ENCODE measurements around the gene TCTN3. TPM values are rescaled to one million over a fixed set of nuclear protein-coding genes. Genes with fewer than 3 reads are reported as not detected.

TCTN3 gene
- total RNA-seq, 1 experiment from 2014 or later, result 41.7 TPM

DNA sequence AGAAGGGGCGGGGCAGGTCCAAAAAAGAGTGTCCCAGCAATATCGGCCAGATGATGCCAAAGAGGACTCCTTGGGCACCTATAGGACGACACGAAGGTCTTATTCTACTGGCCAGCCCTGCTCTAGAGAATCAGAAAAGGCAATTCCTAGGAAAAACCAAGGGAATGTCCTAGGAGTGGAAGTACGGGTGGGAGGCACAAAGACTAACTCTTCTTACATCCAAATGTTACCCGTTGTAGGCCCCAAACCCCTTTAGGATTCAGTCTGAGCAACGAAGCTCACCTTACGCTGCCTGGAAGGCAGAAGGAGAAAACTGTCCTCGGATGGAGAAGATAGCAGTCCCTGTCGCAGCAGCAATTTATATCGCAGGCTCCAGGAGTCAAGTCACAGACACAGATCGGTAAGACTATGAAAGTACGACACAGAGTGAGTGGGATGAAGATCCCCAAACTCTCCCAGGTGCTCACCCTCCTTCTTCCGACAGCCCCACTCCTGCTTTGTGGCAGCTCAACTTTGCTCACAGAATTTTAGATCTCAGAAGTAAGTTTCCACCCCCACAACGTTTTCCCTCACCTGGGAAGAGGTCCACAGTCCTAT lies 558 bp downstream of the TCTN3 start:
- Histone ChIP-seq H3K4me1 (ENCODE audit: control insufficient read depth in 1 of 2, insufficient read depth in 2 of 2, low read length in 2 of 2) (peaks cover 5 to 12% of the 10 kb centered on the region in 2 experiments; a peak in 2 of 4 replicates), H3K4me2 (ENCODE audit: low read length) (peak overlapping the region; percentile 80), H3K4me3 (replicated peaks in 1 of 2; ENCODE audit: low read depth in 1 of 2, low read length in 2 of 2) (peak overlapping the region; percentile 89 to 94), H3K9me3 (ENCODE audit: control insufficient read depth in 1 of 2, insufficient read depth in 1 of 2, low read depth in 1 of 2, low read length in 2 of 2) (no peaks in the 10 kb centered on the region), H3K36me3 (ENCODE audit: control insufficient read depth in 1 of 2, insufficient read depth in 2 of 2, low read length in 2 of 2) (peaks cover 23 to 28% of the 10 kb centered on the region in 2 experiments; a peak in 3 of 4 replicates), H3K27me3 (ENCODE audit: insufficient read depth, low read length) (no peaks in the 10 kb centered on the region), H3K79me2 (ENCODE audit: insufficient read depth, low read length) (peaks cover 46% of the 10 kb centered on the region), H3K9ac (ENCODE audit: low read length) (peak overlapping the region; percentile 93), H4K20me1 (ENCODE audit: insufficient read depth) (no peaks in the 10 kb centered on the region), H3K9me2 (ENCODE audit: insufficient read depth) (no peaks in the 10 kb centered on the region), H2AFZ (ENCODE audit: low read depth, low read length, poor library complexity, severe bottlenecking) (no peak overlapping the region), H3K27ac (ENCODE audit: low read depth, low read length) (peak overlapping the region; percentile 64)
- DNase-seq (ENCODE audit: low read depth, low spot score) (no peak), ATAC-seq (peak; percentile 7)
- intact Hi-C loops (cut with micrococcal nuclease), result no loop called here
- TF ChIP-seq POLR2AphosphoS5 (IDR thresholded peaks at IDR 0.05; ENCODE audit: low read depth, low read length) (no peak), ZFX (IDR thresholded peaks at IDR 0.05) (no peak), RAD21 (IDR thresholded peaks at IDR 0.05; ENCODE audit: low read depth) (no peak), SRF (IDR thresholded peaks at IDR 0.05; ENCODE audit: low read depth) (no peak), EZH2phosphoT487 (IDR thresholded peaks at IDR 0.05; ENCODE audit: borderline replicate concordance) (no peak), EZH2 (IDR thresholded peaks at IDR 0.05) (no peak), POLR2A (IDR thresholded peaks at IDR 0.05; ENCODE audit: borderline replicate concordance, extremely low read depth, insufficient read depth, insufficient read length) (no peak), YY1 (IDR thresholded peaks at IDR 0.05; ENCODE audit: extremely low read depth, insufficient replicate concordance, low read depth, low read length) (no peak)
- TF ChIP-seq, protein P1, sequence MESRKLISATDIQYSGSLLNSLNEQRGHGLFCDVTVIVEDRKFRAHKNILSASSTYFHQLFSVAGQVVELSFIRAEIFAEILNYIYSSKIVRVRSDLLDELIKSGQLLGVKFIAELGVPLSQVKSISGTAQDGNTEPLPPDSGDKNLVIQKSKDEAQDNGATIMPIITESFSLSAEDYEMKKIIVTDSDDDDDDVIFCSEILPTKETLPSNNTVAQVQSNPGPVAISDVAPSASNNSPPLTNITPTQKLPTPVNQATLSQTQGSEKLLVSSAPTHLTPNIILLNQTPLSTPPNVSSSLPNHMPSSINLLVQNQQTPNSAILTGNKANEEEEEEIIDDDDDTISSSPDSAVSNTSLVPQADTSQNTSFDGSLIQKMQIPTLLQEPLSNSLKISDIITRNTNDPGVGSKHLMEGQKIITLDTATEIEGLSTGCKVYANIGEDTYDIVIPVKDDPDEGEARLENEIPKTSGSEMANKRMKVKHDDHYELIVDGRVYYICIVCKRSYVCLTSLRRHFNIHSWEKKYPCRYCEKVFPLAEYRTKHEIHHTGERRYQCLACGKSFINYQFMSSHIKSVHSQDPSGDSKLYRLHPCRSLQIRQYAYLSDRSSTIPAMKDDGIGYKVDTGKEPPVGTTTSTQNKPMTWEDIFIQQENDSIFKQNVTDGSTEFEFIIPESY (IDR thresholded peaks at IDR 0.05; ENCODE audit: extremely low read depth, insufficient replicate concordance, low read length), result no peak
- TF ChIP-seq, protein P2, sequence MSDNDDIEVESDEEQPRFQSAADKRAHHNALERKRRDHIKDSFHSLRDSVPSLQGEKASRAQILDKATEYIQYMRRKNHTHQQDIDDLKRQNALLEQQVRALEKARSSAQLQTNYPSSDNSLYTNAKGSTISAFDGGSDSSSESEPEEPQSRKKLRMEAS (IDR thresholded peaks at IDR 0.05), result no peak
- POLR2A ChIA-PET, result interaction anchor here (0.6 to 2.1 kb wide), 6 partner anchors 9 to 215 kb away, joined by 3 to 7 read pairs (median 4); partner anchors contain the start of gene CC2D2B
- RAD21 ChIA-PET (ENCODE audit: low non-redundant PET in 1 of 2, low total read pairs in 2 of 2, uncharacterized antibody in 2 of 2, unreplicated experiment in 2 of 2), result interaction anchor here (0.5 to 2.0 kb wide), 6 partner anchors 148 to 1990 kb away, joined by 3 to 8 read pairs (median 6); partner anchors contain the start of genes CC2D2B (in 1 of the 2) and FRA10AC1 (in 1 of the 2)
- CTCF ChIA-PET, result interaction anchor here (0.6 to 3.6 kb wide), 51 partner anchors 9 to 646 kb away, joined by 3 to 105 read pairs (median 4); partner anchors contain the start of genes CC2D2B and ENTPD1
- TSS peak; percentile 48 for BruUV-seq (replicated peaks)
